Activated gamma-delta T cell treated with Interleukin-2 at 50 U/mL for 16 hours (primary cell): ENCODE data around the gene CNOT10.
"Not testable (repeated sequence)": the region's sequence is repeated elsewhere in the genome, so short reads cannot be mapped to it uniquely, and the experiment has no call there.

ENCODE experiments used
- DNase-seq: peaks from one replicate; pipeline ENCODE4 v3.0.0-alpha.2; 2020

CNOT10 gene

DNA sequence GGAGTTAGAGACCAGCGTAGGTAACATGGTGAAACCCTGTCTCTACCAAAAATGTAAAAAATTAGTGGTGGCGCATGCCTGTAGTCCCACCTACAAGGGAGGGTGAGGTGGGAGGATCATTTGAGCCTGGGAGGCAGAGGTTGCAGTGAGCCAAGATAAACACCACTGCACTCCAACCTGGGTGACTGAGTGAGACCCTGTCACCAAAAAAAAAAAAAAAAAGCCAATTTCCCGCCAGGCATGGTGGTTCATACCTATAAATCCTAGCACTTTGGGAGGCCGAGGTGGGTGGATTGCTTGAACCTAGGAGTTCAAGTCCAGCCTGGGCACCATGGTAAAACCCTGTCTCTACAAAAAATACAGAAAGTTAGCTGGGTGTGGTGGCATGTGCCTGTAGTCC lies 6.9 kb downstream of the CNOT10 start:
- DNase-seq: no peak

DNA sequence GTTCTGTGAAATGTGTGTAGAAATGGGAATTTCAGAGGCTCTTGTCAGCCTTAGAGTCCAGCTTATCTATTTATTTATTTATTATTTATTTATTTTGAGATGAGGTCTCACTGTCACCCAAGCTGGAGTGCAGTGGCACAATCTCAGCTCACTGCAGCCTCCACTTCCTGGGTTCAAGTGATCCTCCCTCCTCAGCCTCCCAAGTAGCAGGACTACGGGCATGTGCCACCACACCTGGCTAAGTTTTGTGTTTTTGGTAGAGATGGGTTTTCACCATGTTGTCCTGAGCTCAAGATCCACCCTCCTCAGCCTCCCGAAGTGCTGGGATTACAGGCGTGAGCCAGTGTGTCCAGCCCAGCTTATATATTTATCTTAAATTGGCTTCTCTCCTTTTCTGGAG lies 11.5 kb downstream of the CNOT10 start:
- DNase-seq: no peak

DNA sequence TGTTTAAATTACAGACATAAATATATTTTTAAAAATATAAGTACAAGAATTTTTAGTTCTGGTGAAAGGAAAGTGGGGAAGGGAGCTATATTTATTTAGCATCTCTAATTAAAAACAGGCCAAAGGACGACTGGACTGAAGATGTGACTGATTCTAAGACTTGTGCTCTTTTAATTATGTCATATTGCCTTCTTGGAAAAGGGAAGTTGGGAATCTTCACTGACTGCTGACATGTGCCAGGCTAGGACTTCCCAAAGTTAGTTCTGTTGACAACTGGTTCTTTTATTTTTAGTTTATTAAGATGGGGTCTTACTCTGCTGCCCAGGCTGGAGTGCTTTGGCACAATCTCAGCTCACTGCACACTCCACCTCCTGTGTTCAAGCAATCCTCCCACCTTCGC lies 13.5 kb downstream of the CNOT10 start:
- DNase-seq: no peak

DNA sequence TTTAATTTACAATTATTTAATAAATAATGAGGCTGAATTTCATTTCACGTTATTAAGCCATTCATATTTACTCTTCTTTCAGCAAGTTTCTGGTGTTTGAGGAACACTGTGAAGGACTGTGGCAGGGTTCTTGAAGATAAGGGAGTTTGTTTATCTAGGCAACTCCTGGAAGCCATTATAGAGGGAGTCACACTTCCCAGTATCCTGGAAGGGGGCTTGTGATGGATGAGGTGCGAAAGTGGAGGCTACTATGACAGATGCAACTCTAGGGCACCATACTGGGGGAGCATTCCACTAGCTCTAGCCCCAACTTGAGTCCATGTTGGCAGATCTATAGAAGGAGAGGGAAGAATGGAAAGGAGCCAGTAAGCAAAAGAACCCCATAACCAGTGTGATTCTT lies 14.4 kb downstream of the CNOT10 start:
- DNase-seq: no peak

DNA sequence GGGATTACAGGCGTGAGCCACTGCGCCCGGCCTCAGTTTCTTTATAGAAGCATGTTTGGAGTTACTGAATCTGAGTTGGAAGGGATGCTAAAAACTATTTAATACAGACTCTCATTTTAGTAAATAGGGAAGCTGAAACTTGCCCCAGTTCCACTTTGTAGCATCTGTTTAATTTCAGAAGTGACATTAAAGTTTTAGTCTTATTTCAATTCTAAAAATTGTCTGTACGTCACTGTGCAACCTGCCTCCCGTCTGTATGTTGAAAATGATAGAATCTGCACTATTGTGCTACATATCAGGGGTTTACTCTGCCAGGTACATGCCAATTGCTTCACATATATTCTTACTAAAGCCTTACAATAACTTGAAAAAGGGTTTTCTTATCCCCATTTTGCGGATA lies 15.3 kb downstream of the CNOT10 start:
- DNase-seq: no peak

DNA sequence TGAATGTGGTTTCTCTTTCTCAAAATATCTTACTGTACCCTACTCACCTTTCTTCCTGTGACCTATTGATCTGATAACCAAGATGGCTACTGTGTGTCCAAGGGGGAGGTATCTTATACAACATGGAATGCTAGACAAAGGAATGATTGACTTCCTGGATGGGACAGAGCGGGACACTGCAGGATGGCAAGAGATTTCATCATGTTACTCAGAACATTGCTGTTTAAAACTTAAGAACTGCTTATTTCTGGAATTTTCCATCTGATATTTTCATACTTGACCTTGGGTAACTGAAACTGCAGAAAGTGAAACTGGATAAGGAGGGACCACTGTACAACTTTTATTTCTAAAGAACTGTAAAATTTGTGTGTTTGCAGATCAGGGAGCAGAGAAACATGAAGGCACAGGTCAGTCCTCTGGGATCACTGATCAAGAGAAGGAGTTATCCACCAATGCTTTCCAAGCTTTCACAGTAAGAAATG lies 18.5 kb downstream of the CNOT10 start:
- no peak for DNase-seq

DNA sequence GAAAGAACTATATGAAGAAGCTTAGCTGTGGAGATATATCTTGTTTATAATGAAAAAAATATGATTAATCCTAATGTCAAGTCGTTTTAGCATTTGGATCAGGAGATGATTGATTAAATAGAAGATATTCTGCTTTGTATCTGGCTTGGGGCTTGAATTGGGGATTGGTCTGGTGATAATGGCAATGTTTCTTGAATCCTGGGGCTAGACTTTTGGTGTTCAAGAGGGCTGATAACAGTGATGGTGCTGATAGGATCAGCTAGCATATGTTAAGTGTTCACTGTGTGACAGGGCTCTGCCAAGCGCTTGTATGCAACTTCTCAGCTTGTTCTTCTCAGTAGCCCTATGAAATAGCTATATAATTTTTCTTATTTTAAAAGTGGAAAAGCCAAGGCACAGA lies 20.2 kb downstream of the CNOT10 start:
- DNase-seq: no peak

DNA sequence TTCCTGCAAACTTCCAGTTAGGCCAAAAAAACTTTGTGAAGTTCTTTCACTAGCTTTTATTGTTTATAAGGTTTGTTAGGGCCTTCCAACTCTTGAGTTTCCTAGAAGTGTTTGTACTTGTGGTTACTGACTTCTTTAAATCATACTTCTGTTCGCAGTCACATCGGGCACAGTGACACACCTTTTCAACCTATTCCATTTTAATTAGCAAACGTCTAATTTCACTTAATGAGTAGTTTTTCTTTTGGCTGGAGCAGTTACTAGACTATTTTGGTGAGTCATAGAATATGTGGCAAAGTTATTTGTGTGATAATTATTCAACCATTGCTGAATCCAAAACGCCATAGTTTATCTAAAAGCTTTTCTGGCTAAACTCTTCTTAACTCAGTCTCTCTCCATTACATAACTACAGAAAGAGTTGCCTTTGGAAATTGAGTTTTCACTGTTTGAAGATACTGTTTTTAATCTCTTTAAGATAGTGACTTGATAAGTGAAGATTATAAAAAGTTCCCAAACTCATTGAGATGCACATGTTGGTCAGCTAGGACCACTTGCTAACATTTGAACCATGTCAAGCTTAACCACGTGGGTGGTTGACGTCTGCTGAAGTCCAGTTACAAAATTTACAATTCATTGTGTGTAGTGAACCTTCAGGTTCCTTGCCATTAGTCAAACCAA lies 21.5 kb downstream of the CNOT10 start:
- DNase-seq: no peak

DNA sequence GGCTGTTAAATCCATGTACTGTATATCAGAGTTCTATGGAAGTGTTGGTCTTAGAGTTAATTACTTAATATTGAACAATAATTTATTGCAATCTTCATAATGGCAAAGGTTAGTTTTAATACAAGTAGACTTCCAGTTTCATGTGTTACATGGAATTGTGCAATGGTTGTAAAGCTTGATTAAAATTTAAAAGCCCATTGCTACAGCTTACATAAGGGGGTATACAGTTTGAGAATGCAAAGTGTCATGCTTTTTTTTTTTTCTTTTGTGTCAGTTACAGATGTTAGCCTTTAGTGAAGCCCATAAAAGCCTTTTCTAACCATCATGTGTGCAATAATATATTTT lies 22.0 kb downstream of the CNOT10 start:
- DNase-seq: no peak

DNA sequence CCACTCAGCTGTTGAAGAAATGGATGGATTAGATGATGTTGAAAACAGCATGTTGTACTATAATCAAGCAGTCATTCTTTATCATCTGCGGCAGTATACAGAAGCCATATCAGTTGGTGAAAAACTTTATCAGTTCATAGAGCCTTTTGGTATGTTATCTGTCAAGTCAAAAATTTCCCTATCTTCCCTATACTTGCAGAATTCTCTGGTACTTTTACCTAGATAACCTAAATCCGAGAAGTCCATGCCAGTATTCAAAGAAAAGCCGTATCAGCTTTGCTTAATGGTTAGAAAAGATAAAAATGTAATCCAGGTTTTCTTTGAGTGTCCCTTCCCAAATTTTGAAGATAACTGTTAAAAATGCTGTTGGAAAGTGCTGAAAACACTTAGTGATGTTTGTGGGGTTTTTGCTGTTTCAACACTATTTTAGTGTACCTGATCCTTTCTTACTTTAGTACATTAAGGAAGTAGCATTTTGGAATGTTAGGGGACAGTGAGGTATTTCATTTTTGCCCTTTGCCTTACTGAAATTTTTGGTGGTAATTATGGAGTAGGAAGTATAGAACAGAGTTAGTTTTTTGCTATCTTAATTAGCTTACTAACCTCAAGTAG lies 23.8 kb downstream of the CNOT10 start:
- DNase-seq: no peak

DNA sequence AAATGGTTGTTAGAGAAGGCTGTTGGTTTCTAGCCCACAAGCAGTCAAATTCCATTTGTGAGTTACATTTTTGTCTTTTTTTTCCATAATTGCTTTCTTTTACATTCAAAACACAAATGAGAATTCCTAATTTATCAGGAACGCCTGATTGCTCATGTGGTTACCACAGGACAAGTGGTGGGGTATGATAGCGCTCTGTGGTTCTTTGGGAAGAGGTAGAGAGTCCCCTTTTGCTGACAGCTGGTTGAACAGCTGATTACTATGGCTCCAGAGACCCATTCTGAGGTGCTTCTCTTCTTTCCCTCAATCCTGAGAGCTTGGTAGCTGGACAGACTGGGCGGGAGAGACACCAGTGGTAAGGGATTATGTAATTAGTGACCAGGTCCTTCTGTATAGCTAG lies 24.4 kb downstream of the CNOT10 start:
- no peak for DNase-seq

DNA sequence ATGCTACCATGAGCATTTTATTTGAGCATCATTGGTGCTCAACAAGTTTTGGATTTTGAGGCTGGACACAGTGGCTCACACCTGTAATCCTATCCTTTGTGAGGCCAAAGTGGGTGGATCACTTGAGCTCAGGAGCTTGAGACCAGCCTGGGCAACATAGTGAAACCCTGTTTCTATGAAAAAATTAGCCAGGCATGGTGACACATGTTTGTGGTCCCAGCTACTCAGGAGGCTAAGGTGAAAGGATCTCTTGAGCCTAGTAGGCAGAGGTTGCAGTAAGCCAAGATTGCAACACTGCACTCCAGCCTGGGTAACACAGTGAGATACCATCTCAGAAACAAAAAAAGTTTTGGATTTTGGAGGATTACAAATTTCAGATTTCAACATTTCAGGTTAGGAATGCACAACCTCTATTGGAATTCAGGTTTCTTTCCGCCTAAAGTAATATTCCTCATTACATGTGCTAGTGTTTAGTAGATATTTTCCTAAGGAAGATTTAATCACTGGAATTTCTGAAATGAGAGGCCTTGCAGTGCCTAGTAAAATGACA lies 27.6 kb downstream of the CNOT10 start:
- DNase-seq: no peak

DNA sequence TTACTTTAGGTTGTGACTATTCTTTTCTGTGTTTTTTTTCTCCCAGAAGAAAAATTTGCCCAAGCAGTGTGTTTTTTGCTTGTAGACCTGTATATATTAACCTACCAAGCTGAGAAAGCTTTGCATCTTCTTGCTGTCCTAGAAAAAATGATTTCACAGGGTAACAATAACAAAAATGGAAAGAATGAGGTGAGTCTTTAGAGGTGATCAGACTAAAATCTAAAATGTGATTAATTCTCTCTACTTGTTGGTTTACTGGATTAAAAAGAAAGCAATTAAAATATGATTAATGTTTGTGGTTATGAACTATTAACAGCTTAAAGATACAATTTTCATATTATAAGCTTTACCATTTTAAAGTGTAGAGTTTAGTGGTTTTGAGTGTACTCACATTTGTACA lies 28.2 kb downstream of the CNOT10 start:
- no peak for DNase-seq

DNA sequence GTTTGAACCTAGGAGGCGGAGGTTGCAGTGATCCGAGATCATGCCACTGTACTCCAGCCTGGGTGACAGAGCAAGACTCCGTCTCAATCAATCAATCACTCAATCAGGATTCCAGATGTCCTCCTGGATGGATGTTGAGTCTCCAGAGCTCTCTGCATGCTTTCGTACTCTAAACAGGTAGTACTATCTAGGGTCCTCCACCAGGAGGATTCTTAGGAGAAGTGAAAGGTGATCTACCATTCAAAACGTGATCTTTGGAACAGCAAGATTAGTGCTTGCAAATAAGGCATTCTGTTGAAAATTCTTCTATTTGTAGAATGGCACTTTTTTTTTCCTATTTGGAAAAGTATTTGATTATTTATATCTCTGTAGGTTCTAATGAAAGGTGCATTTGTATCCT lies 34.3 kb downstream of the CNOT10 start:
- no peak for DNase-seq

DNA sequence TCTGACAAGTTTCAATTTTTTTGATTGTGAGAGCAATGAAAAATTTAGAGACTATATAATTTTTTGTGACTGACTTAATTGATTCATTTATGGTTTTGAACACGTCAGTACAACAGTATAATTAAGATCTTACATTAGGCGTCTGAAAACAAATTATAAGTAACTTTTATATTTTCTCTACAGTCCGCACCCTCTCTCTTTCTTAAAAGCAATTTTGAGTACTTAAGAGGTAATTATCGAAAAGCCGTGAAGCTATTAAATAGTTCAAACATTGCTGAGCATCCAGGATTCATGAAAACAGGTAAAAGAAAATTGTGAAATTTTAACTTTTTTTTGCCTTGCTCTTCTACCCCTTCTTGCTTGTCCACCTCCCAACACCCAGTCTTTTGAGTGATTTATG lies 34.9 kb downstream of the CNOT10 start:
- no peak for DNase-seq

DNA sequence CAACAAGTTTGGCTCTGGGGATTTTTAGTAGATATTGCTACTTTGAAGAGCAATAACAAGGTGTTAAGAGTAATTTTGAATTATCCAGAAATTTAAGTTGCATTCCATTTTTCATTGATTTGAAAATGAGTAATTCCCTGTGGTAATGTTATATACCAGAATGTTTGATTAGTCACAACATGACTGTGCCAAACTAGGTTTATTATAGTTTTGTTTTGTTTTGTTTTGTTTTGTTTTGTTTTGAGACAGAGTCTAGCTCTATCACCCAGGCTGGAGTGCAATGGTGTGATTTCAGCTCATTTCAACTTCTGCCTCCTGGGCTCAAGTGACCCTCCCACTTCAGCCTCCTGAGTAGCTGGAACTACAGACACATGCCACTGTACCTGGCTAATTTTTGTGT lies 40.7 kb downstream of the CNOT10 start:
- no peak for DNase-seq

DNA sequence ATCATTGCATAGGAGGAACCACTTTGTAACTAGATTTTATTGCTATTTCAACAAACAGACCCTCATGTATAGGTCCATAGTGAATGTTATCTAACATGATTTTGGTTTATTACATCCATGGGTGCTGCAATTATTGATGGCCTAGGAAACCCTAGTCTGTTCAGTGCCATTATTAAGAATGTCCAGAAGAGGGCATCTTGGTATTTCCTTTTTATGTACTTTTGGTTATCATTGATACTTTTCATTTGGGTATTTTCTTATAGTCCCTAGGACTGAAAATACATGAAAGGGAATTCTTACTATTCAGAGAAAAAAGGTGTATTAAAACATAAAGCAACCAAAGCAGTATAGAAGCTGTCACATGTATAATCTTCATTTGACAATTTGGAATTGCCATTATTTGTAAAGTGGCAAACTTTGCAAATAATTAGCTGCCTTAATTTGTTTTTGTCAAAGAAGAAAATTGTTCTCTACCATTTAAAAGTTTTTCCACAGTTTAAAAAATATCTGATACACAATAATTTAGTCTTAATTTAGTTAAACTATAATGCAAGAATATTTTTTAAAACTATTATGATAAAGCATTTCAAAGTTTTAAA lies 48.7 kb downstream of the CNOT10 start:
- no peak for DNase-seq

DNA sequence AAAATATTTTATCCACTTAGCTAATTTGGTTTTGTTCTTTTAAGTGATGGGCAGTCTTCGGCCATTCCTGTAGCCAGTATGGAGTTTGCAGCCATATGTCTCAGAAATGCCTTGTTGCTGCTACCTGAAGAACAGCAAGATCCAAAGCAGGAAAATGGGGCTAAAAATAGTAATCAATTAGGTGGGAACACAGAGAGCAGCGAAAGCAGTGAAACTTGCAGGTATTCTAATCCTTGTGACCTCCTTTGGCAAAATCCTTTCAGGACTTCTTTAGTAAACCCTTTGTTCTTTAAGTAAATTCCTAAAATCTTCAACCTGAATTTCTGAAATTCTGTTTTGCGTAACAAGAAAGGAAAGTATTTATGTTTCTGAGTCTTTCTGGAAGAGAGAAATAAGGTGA lies 49.8 kb downstream of the CNOT10 start:
- DNase-seq: no peak

DNA sequence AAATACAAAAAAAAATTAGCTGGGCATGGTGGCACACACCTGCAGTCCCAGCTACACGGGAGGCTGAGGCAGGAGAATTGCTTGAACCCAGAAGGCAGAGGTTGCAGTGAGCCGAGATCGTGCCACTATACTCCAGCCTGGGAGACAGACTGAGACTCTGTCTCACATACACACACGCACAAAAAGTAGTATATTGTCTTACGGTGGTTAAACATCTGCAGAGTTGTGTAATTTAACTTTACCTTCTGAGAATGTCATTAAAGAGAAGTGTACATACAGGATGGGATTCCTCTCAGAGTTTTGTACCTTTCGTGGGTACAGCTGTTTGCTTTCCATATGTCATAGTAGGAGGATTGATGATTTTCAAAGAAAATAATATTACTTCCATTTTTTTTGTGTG lies 58.5 kb downstream of the CNOT10 start:
- DNase-seq: not testable (repeated sequence)

DNA sequence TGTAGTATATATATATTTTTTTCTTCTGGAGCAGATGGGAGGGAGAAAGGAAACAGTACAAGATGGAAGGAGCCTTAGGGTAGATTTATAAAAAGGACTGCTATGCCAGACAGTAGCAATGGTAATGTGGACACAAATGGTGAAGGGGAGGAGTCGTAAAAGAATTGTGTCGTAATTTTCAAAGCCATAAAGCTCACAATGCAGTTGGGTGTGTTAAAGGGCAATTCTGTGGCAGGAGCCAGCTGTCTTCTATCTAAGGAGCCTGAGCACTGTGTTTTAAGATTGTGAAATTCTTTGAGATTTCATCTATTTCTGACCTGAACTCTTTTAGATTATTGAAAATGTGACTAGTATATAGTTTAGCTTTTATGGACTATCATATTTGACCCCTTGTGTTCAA lies 58.9 kb downstream of the CNOT10 start:
- DNase-seq: no peak

DNA sequence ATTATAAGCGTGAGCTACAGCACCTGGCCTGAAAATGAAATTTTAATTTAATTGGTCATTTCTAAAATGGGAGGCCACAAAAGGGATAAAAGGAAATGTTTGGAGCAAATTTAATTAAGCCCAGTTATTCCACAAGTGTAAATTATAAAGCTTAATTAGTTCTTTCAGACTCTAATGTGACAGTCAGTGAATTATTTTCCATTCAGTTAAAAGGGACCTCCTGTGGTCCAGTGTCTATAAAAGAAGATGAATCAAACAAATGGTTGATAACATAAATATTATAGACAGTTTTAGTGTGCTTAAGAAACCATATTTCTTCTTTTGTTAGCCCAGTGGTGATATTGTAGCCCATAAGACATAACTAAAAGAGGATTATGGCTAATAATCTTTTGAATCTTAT lies 66.4 kb downstream of the CNOT10 start:
- no peak for DNase-seq

DNA sequence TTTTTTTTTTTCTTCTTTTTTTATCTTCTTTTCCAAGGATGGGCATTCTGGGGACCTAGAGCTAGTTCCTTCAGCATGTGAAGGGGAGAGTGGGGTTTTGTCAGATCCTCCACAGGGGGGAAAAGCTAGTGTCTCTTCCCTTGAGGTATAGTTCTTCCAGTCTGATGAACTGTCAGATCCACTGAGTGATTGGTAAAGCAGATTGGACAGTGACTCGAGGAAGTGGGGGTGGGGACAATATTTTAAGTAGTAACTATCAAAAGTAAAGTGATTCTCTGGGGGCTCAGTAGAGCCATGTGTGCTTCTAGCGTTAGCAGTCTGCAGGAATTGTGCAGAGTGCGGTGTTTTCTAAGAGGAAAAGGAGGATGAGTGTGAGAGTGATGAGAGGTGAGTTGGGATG lies 70.8 kb downstream of the CNOT10 start:
- no peak for DNase-seq

DNA sequence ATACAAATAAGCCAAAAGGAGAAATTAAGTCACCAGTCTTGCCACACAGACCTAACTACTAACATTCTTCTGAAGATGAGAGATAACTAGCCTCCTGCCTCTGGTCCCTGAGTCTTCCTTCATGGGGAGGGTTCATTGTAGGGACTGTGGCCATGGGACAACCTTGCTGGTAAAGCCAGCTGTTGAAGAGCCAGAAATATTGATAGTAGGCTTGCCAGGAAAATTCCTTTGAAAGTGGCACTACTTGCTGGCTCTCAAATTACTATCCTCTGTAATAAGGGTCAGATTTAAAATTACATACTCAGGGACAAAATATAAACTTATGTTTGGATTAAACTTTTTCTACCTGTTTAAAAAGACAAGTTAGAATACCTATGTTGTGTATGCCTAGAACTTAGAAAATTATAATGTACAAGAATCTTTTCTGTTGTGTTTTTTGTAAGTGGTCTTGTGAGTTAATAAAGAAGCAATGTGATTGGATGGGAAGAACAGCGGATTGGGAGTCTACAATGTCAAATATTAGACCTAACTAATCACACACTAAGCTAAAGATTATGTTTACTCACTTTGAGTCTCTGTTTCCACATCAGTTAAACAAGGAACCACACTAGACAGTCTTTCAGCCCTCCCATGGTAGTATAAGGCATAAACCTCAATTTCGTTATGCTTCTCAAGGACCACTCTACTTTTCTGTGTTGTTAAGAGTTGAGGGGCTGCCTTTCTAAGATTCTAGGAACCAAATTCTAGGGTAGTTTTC lies 72.8 kb downstream of the CNOT10 start:
- DNase-seq: no peak

DNA sequence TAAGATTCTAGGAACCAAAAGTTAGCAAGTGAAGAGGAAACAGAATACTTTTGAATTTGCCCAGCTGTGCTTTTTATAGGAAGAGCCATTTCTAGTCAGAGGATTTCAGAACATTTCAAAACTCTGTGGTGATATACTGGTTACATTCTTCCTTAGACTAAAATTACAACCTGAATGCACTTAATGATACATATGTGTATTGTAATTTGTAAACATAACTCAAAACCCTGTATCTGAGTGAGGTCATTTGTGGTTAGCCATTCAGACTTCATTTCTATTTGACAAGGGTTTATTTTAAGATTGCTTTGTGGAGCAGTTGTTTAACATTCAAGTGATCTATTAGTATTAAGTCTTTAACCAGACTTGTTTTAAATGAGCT lies 73.4 kb downstream of the CNOT10 start:
- DNase-seq: no peak
